ENCODE results near the gene MGMT. TPM values are rescaled to one million over a fixed set of nuclear protein-coding genes. Genes with fewer than 3 reads are reported as not detected.

Gene MGMT
- total and polyA plus RNA-seq, 2 of the 4 experiments (the other 2 are of a cell fraction), result 11.5 to 17.8 TPM

DNA sequence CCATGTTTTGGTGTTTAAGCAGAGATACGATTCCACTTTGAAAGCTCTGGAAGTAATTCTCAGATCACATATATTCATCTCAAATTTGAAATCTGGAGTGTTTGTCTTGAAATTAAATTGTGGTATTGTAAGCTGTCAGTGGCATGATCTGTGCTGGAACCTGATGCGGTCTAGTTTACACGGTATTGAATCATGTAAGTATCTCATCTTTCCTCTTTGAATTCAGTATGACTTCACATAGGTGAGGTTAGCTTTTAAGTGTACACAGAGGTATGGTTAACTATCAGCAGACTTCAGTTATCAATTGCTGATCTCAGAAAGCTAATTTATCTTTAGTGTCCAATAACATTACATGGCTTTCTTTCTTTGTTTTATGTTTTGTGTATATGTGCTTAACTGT is 155.2 kb downstream of the MGMT start:
- no peak overlapping the region for H2BK20ac ChIP-seq (ENCODE audit: low read depth, low read length)
- no TSS peak for BruUV-seq (replicated peaks)
- no CpG with 5 or more reads among the region's 3 CpGs for WGBS, 2 experiments (ENCODE audit: extremely low coverage in 2 of 2, insufficient read length in 1 of 2)

More for the DNA sequence above, 155.2 kb downstream of the MGMT start:
- H4K5ac ChIP-seq (ENCODE audit: low read depth, low read length), result no peak overlapping the region
- no peak overlapping the region for H3K23ac ChIP-seq (ENCODE audit: low read depth, low read length)
- no peak overlapping the region for H2BK15ac ChIP-seq (ENCODE audit: low read depth, low read length)
- H3K4me1 ChIP-seq (ENCODE audit: control insufficient read depth, insufficient read depth, low read length), result peaks cover 9% of the 10 kb centered on the region; the same call in 1 of the 2 replicates
- H3K27me3 ChIP-seq (ENCODE audit: control insufficient read depth, insufficient read depth, low read length), result no peaks in the 10 kb centered on the region
- H3K79me1 ChIP-seq (ENCODE audit: low read depth in 1 of 2, low read length in 2 of 2), result no peaks in the 10 kb centered on the region; a peak in 1 of 4 replicates
- no peak overlapping the region for H4K8ac ChIP-seq (ENCODE audit: low read depth in 2 of 2, low read length in 2 of 2)
- no peak overlapping the region for H3K4me3 ChIP-seq (ENCODE audit: insufficient read depth, low read depth, low read length)
- no peak overlapping the region for H3K56ac ChIP-seq (ENCODE audit: extremely low read depth, insufficient read depth, low read length)
- no peak overlapping the region for H2AK5ac ChIP-seq (ENCODE audit: low read depth, low read length)
- no peaks in the 10 kb centered on the region for H4K20me1 ChIP-seq (ENCODE audit: insufficient read depth, low read length)
- H3K14ac ChIP-seq (replicated peaks; ENCODE audit: low read depth, low read length), result no peak overlapping the region
- H2AK9ac ChIP-seq (replicated peaks; ENCODE audit: low read depth, low read length, poor library complexity), result no peak overlapping the region
- H3K27ac ChIP-seq (ENCODE audit: insufficient read depth, low read length), result no peak overlapping the region
- ChIA-PET CTCF (no interaction called here), POLR2A (ENCODE audit: unreplicated experiment) (no interaction called here)
- no peak overlapping the region for H3K4ac ChIP-seq (ENCODE audit: low read depth, low read length)
- no peak overlapping the region for H2BK5ac ChIP-seq (ENCODE audit: low read depth, low read length, poor library complexity, severe bottlenecking)
- peaks cover 2% of the 10 kb centered on the region; the same call in 1 of the 2 replicates for H3K9me3 ChIP-seq (ENCODE audit: control insufficient read depth, insufficient read depth, low read length)
- H3K36me3 ChIP-seq (ENCODE audit: control insufficient read depth, insufficient read depth, low read length), result no peaks in the 10 kb centered on the region
- no peak overlapping the region for H3K18ac ChIP-seq (ENCODE audit: low read depth, low read length)
- ATAC-seq (ENCODE audit: low read depth) (no peak), DNase-seq (no peak)
- H3K9ac ChIP-seq (ENCODE audit: low read depth, low read length), result no peak overlapping the region
- intact Hi-C loops (cut with micrococcal nuclease) (no loop called here), dilution Hi-C loops (cut with HindIII; ENCODE audit: low sequenced_read_pairs, unreplicated experiment) (no loop called here), in situ Hi-C loops (cut with MboI; ENCODE audit: low sequenced_read_pairs) (no loop called here)
- no peak for TF ChIP-seq RCOR1 (IDR thresholded peaks at IDR 0.05; ENCODE audit: insufficient replicate concordance, low read length)
- no peak for TF ChIP-seq RFX5 (IDR thresholded peaks at IDR 0.05; ENCODE audit: low read depth, low read length)
- no peak for TF ChIP-seq SMC3 (IDR thresholded peaks at IDR 0.05; ENCODE audit: low read depth, low read length)
- TF ChIP-seq CHD1 (IDR thresholded peaks at IDR 0.05; ENCODE audit: low read depth, low read length), result no peak
- TF ChIP-seq MXI1 (IDR thresholded peaks at IDR 0.05; ENCODE audit: borderline replicate concordance, low read depth, low read length), result no peak
- no peak for TF ChIP-seq RAD21 (IDR thresholded peaks at IDR 0.05; ENCODE audit: low read length)
- no peak for TF ChIP-seq POLR2A (IDR thresholded peaks at IDR 0.05; ENCODE audit: low read depth, low read length)
- TF ChIP-seq CTCF (conservative IDR thresholded peaks at IDR 0.05; ENCODE audit: low read depth, low read length), result no peak
- TF ChIP-seq MAZ (IDR thresholded peaks at IDR 0.05; ENCODE audit: borderline replicate concordance, low read depth, low read length), result no peak
- no peak for TF ChIP-seq BHLHE40 (IDR thresholded peaks at IDR 0.05; ENCODE audit: low read depth, low read length)
- no peak for TF ChIP-seq NFE2L2 (IDR thresholded peaks at IDR 0.05; ENCODE audit: low read depth, low read length)
- TF ChIP-seq MAFK (IDR thresholded peaks at IDR 0.05; ENCODE audit: low read depth, low read length), result no peak
- no peak for TF ChIP-seq USF2 (IDR thresholded peaks at IDR 0.05; ENCODE audit: low read depth, low read length)
- no peak for TF ChIP-seq FOS (IDR thresholded peaks at IDR 0.05; ENCODE audit: low read depth, low read length)
- no peak overlapping the region for H3K4me2 ChIP-seq (ENCODE audit: low read depth, low read length)
- no peak overlapping the region for H2AFZ ChIP-seq (replicated peaks; ENCODE audit: low read length, poor library complexity)
- H3K9me1 ChIP-seq (ENCODE audit: insufficient read depth, low read length), result no peaks in the 10 kb centered on the region; the same call in 1 of the 2 replicates
- no peak overlapping the region for H4K91ac ChIP-seq (ENCODE audit: insufficient read depth, low read depth, low read length)
- no peak overlapping the region for H2BK120ac ChIP-seq (ENCODE audit: low read depth, low read length)

All from IMR-90 (cell line).